CD4-positive, alpha-beta T cell (primary cell): ENCODE measurements around the gene SETBP1. TPM values are rescaled to one million over a fixed set of nuclear protein-coding genes. Genes with fewer than 3 reads are reported as not detected.

Source experiments
- ATAC-seq: fragments of 200-7000 bp; cut with Tn5 transposase; one replicate; pipeline ENCODE4 v1.10.0; 2022; ENCODE audit warnings: mild to moderate bottlenecking; ENCODE audit not compliant: poor library complexity
- CTCF ChIA-PET: fragments of 350-600 bp; sonication (Branson Sonifier 250); formaldehyde crosslinking; loops from one replicate; lab custom pipeline; 2021; ENCODE audit warnings: antibody characterized with exemption, inconsistent platforms; lab: Charles Lee
- POLR2A ChIA-PET: fragments of 350-600 bp; sonication (Branson Sonifier 250); formaldehyde crosslinking; loops from one replicate; lab custom pipeline; 2021; ENCODE audit warnings: antibody characterized with exemption, inconsistent platforms; lab: Charles Lee
- DNase-seq, 14 experiments: peaks; one replicate each; pipeline ENCODE4 v3.0.0-alpha.2; 2013 to 2020; ENCODE audit warnings: mixed read lengths in 2 of 14
- H3K27ac ChIP-seq, 2 donors: one replicate each; pipeline versions ENCODE4 v1.5.1 to v1.7.0; 2013; ENCODE audit warnings: low read length in 2 of 2, low read depth in 1 of 2, mild to moderate bottlenecking in 1 of 2
- H3K27me3 ChIP-seq, 2 experiments: 1 replicate in 1 of 2; 2 replicates in 1 of 2; pipeline versions ENCODE4 v1.6.1 to v1.7.0; 2013; ENCODE audit warnings: low read length in 2 of 2, control low read depth in 1 of 2, mild to moderate bottlenecking in 1 of 2, moderate library complexity in 1 of 2; ENCODE audit not compliant: insufficient read depth in 2 of 2, control insufficient read depth in 1 of 2
- H3K36me3 ChIP-seq: one replicate; pipeline ENCODE4 v1.6.1; 2013; ENCODE audit warnings: low read length, control low read depth; ENCODE audit not compliant: insufficient read depth
- H3K4me1 ChIP-seq: one replicate; pipeline ENCODE4 v1.6.1; 2013; ENCODE audit warnings: low read length, control low read depth; ENCODE audit not compliant: insufficient read depth
- H3K4me3 ChIP-seq: one replicate; pipeline ENCODE4 v1.5.1; 2013; ENCODE audit warnings: mild to moderate bottlenecking, low read length, moderate library complexity
- H3K9me3 ChIP-seq, 2 experiments: 1 replicate in 1 of 2; 2 replicates in 1 of 2; pipeline versions ENCODE4 v1.6.1 to v1.7.0; 2013; ENCODE audit warnings: low read length in 2 of 2, mild to moderate bottlenecking in 2 of 2, control low read depth in 1 of 2, moderate library complexity in 1 of 2; ENCODE audit not compliant: control insufficient read depth in 1 of 2, insufficient read depth in 1 of 2
- H3K27ac Mint-ChIP-seq: one replicate; pipeline ENCODE4 v1.8.0; 2020; ENCODE audit warnings: mixed read lengths
- H3K27me3 Mint-ChIP-seq: one replicate; pipeline ENCODE4 v1.8.0; 2021; ENCODE audit warnings: mixed read lengths
- H3K36me3 Mint-ChIP-seq: one replicate; pipeline ENCODE4 v1.8.0; 2021; ENCODE audit warnings: low read depth, mixed read lengths
- H3K4me1 Mint-ChIP-seq: one replicate; pipeline ENCODE4 v1.8.0; 2021; ENCODE audit warnings: low read depth, mixed read lengths
- H3K4me3 Mint-ChIP-seq: one replicate; pipeline ENCODE4 v1.8.0; 2020; ENCODE audit warnings: mild to moderate bottlenecking, mixed read lengths
- H3K9me3 Mint-ChIP-seq: one replicate; pipeline ENCODE4 v1.8.0; 2020; ENCODE audit warnings: mixed read lengths
- CTCF ChIP-seq: fragments of 200-600 bp; IDR thresholded peaks from one replicate; pipeline ENCODE4 v1.8.0; 2022; ENCODE audit warnings: antibody characterized with exemption, mild to moderate bottlenecking
- intact Hi-C, 2 experiments: fragments of 100-400 bp; cut with DNase I in 1 of 2; cut with micrococcal nuclease in 1 of 2; formaldehyde crosslinking; loops; one replicate each; pipeline versions ENCODE4 v1.15.1 to v1.9.0; 2023 to 2025; cut with DNase I, micrococcal nuclease
- total RNA-seq, 174 experiments: library from RNA in 2 of 174; stranded (reverse) in 2 of 174; gene quantifications; one replicate each; pipeline ENCODE4 v1.2.3 and lab custom pipeline; 2021 to 2026

SETBP1 gene
- total RNA-seq, 2 experiments from 2014 or later, result 0.25 to 0.41 TPM

- no peak overlapping the region for H3K27ac Mint-ChIP-seq
- H3K9me3 Mint-ChIP-seq, result peaks cover 3% of the 10 kb centered on the region
- ChIA-PET CTCF (no interaction called here), POLR2A (no interaction called here)
- Histone ChIP-seq H3K4me3 (no peak overlapping the region), H3K9me3 (no peaks in the 10 kb centered on the region), H3K27ac (no peak overlapping the region), H3K27me3 (no peaks in the 10 kb centered on the region), H3K4me1 (no peaks in the 10 kb centered on the region), H3K36me3 (no peaks in the 10 kb centered on the region)
- no peak overlapping the region for H3K4me3 Mint-ChIP-seq
- no peaks in the 10 kb centered on the region for H3K27me3 Mint-ChIP-seq
- no peaks in the 10 kb centered on the region for H3K4me1 Mint-ChIP-seq
- ATAC-seq, result no peak
- TF ChIP-seq CTCF, result no peak
- H3K36me3 Mint-ChIP-seq, result no peaks in the 10 kb centered on the region
- DNase-seq, result no peak
- intact Hi-C loops, result no loop called here
These were observed 246.6 kb downstream of the SETBP1 start for GRCh38 chr18:44927127-44927849.

DNA sequence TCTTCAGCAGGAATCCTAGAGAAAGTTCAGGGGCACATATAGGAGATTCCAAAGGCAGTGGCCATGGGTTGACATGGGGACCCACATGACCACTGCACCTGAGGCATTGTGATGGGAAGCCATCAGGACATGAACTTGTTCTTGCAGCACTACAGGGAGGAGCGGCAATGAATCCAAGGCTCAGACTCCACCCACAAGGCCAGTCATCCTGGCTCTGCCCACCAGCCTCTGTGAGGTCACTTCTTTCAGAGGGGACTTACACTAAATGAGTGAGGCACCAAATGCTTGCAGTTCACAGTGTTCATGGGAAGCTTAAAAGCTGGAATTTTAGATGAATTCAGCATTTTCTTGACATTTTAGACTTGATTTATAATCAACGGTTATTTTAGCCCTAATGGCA, 254.2 kb downstream of the SETBP1 start:
- no peak for ATAC-seq
- Mint-ChIP-seq H3K4me1 (no peaks in the 10 kb centered on the region), H3K36me3 (no peaks in the 10 kb centered on the region), H3K4me3 (no peak overlapping the region), H3K9me3 (peaks cover 3% of the 10 kb centered on the region), H3K27me3 (peaks cover 11% of the 10 kb centered on the region), H3K27ac (no peak overlapping the region)
- no peak for TF ChIP-seq CTCF
- Histone ChIP-seq H3K36me3 (no peaks in the 10 kb centered on the region), H3K4me1 (peaks cover 3% of the 10 kb centered on the region), H3K27ac (no peak overlapping the region), H3K9me3 (peaks cover 0 to 15% of the 10 kb centered on the region in 2 experiments), H3K27me3 (peaks cover 0 to 2% of the 10 kb centered on the region in 2 experiments), H3K4me3 (no peak overlapping the region)
- ChIA-PET POLR2A (no interaction called here), CTCF (no interaction called here)
- intact Hi-C loops, result no loop called here
- no peak for DNase-seq

DNA sequence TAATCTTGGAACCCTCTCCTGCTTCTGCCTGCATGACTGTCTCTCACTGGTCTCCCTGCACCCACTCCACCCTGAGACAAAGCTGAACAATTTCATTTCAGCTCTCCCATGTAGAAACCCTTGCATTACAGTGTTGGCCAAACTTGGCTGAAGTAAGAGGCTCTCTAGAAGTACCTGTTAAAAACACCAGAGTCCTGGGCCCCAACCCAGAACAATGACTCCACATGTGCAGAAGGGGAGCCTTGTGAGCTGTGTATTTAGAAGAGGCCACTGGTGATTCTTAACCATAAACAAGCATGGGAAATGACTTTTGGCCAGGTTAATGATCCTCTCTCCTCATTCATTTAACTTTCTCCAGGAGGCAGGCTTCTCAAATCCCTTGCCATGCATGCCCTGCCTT, 254.8 kb downstream of the SETBP1 start:
- Mint-ChIP-seq H3K36me3 (no peaks in the 10 kb centered on the region), H3K9me3 (peaks cover 3% of the 10 kb centered on the region), H3K27ac (no peak overlapping the region), H3K27me3 (peaks cover 11% of the 10 kb centered on the region), H3K4me1 (no peaks in the 10 kb centered on the region), H3K4me3 (no peak overlapping the region)
- intact Hi-C loops, result no loop called here
- POLR2A ChIA-PET, result no interaction called here
- peaks cover 0 to 2% of the 10 kb centered on the region in 2 experiments for H3K27me3 ChIP-seq
- H3K4me3 ChIP-seq, result no peak overlapping the region
- H3K4me1 ChIP-seq, result peaks cover 3% of the 10 kb centered on the region
- DNase-seq (no peak), ATAC-seq (no peak)
- H3K9me3 ChIP-seq, result peaks cover 0 to 15% of the 10 kb centered on the region in 2 experiments
- TF ChIP-seq CTCF, result no peak
- H3K36me3 ChIP-seq, result no peaks in the 10 kb centered on the region
- CTCF ChIA-PET, result no interaction called here
- H3K27ac ChIP-seq, result no peak overlapping the region
